ENCODE results near the gene PREB.

The PREB gene

DNA sequence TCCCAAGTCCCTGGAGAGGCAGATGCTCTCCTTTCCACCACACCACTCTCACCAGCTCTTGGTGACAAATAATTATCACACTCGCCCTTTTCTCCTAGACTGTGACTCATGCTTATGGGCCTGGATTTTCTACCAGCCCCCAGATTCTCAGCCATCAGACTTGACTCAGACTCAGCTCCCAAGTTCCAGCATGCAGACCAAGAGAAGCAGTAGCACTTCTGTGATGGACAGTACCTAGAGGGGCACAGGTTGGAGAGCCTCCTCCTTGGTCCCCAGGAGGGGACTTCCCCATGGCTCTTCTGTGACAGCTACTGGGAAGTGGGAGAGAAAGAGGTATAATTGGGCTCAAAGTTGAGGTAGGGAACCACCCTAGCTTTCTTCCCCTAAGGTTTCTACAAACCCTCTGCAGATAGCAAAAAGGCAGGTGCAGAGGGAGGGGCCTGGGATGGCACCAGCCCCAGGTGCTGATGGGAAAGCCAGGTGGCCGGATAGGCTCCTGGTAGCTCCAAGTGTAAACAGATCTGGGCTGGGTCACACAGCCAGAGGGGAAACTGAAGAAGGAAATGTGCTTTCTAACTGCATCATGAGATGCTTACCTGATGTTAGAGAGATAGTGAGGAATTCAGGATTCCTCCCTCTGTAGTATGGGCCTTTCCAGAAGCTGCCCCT is 18.5 kb upstream of the PREB start:
- DNase-seq (ENCODE audit: low spot score) = no peak

DNA sequence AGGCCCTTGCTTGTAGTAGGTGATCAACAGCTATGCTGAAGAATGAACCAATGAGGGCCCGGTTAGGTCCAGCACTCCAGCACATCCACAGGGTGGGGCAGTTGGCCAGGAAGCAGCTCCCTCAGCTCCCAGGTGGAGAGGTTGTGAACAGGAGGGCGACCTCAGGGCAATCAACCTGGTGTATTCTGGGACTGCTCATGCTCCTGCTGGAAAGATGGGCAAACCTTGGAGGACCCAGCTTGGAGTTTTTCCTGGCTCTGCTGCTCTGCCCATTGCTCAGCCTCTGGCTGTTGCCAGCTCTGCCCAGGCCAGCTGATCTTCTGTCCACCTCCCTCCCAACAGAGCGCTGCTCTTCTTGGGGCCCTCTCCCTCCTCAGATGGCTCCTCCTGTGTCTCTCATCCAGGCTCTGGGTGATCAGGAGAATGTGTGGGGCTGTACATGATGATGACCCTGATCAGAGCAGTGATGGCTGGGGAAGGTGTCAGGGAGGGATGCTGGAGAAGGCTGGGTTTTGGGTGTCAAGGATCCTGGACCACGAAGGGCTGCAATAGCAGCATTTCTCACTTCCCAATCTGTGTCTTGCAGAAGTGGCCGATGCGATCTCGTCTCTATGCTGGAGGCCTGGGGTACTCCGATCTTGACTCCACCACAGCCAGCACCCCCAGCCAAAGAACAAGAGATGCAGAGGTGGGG is 17.8 kb upstream of the PREB start:
- DNase-seq (ENCODE audit: low spot score) = no peak

DNA sequence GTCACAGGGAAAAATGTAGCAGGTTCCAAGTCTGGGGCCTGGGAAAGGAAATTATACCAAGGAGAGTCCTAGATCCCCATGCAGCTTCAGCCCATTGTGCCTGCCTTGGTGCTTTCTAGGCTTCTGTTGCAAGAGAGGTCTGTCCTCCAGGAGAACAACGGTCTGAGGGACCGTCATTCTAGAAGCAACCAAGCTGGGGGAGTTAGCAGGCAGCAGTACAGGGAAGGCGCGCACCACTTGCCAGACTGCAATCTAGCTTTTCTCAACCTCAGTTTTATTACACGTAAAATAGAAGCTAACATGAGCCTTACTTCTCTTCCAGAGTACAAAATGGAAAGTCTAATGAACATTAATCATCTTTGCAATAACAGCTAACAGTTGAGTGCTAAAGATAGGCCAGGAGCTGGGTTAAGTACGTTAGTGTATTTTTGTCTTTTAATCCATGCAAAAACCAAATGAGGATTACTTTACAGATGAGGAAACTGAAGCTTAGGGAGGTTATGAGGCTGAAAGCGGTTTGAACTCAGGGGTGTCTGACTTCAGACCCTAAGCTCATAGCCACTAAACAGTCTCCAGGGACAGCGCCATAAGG is 16.3 kb upstream of the PREB start:
- no peak for DNase-seq (ENCODE audit: low spot score)

DNA sequence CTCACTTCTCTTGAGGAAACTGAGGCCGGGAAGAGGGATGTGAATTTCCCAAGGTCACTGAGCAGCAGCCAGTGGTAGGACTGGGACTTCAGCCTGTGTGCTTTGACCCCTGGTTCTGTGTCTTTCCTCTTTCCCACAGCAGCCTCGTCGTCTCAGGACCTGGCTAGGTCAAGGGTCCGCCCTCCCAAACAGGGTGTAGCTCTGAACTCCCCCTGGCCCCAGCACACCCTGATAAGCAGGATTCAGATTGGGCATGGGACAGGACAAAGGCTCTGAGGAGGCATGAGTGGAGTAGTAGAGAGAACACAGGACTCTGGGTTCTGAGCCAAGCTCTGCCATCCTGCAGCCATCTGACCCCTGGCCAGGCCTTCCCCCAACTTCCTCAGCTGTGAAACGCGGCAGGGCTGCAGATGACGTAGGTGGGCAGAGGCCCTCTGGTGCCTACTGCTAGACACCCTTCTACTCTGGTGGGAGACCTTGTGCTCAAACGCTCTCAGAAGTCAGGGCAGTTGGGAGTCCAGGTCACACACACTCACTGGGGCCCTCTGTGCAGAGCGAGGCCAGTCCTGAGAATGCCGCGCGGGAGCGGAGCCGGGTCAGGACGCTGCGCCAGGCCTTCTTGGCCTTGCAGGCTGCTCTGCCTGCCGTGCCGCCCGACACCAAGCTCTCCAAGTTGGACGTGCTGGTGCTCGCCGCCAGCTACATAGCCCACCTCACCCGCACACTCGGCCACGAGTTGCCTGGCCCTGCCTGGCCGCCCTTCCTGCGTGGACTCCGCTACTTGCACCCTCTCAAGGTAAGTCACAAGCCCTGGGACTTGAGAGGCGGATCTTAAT is 15.4 kb upstream of the PREB start:
- DNase-seq (ENCODE audit: low spot score) = no peak

DNA sequence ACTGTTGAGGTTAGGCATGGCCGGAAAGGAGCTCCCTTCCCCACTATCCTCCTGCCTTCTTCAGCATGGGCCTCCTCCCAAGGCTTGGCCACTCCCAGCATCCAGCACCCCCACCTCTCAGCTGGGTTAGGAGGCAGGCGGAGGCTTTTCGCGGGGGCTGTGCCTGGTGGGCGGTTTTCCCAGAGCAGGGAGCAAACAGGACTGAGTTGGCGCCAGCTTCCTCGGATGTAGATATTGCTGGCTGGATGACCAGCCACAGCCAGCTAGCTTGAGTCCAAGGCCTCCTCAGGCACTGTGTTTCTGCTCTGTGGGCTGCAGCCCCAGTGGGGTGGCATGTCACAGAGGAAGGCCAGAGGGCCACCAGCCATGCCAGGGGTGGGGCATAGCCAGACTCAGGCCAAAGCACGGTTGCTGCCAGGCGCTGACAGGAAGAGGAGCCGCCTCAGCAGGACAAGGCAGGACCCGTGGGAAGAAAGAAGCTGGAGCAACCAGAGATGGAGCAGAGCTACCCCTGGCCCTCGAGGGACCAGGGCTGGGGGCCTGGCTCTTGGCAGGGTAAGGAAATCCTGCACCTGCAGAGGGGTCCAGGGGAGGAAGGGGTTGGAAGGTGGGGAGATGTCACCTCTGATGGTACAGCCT is 14.5 kb upstream of the PREB start, which contains the start of gene TCF23:
TCF23 (plus strand) TSS at position 204 of the 639 bp plus-strand sequence; CDS start at position 334, 130 bp downstream.
- DNase-seq (ENCODE audit: low spot score) = no peak

DNA sequence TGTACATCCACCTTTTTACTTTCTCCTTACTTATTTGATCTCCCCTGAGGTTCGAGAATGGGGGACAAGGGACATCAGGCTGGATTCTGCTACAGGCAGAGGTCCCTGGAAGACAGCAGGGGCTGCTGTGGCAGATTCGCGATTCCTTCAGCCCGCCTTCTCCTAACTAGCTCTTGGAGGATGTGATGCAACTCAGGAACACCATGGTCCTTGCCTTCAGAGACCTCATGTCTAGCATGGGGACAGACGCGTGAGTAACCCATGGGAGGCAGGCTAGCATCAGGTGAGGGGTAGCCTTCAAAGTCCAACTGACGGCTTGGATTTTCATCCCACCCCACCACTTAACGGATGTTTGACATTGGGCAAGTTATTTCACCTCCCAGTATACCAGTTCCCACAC is 13.5 kb upstream of the PREB start:
- no peak for DNase-seq (ENCODE audit: low spot score)

DNA sequence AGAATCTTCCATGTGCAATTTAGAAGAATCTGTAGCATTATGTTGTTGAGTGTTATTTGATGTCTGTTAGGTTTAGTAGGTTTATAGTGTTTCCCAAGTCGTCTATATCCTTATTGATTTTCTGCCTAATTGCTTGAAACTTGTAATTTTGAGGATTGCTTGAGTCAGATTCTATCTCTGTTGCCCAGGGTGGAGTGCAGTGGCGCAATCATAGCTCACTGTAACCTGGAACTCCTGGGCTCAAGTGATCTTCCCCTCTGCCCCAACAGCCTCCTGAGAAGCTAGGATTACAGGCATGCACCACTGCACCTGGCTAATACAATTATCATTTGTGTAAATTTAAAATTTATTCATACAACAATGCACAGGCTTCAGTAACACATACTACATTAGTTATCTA is 11.2 kb upstream of the PREB start:
- no peak for DNase-seq (ENCODE audit: low spot score)

DNA sequence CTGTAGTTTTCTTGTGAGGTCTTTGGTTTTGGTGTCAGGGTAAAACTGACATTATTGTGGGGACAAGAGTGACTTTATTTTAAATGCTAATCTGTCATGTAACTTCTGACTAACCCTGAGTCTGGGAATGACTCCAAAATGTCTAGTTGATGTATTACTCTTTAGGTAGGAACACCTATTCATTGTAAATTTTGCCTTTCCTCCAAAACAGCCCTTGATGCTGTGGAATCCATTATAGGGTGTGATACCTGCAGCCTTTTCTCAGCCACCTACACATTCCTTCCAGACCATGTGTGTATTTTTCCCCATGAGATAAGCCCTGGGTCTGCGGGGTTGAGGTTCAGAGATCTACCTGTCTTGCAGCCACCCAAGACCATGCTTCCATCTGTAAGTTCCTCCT is 8.8 kb upstream of the PREB start:
- DNase-seq (ENCODE audit: low spot score) = no peak

DNA sequence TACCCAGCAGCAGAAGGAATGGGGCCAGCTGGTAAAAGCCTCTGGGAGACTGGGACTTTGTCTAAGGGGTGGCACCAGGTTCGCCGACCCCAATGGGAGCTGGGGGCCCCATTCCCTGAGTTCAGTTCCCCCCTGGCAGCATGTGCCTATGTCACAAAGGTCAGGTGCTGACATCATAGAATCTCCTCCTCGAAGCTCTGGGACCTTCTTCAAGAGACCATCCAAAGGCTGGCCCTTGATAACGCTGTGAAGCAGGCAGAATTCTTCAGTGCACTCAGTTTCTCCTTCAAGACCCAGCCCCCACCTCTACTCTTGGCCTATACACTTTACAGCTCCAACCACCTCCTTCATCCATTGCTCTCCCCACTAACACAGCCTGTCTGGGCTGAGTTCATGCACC is 4.9 kb upstream of the PREB start, which contains the start of gene PRR30:
PRR30 (minus strand) TSS at position 101 of the 400 bp plus-strand sequence. CDS start 1,081 bp downstream, outside the sequence.
- no peak for DNase-seq (ENCODE audit: low spot score)

DNA sequence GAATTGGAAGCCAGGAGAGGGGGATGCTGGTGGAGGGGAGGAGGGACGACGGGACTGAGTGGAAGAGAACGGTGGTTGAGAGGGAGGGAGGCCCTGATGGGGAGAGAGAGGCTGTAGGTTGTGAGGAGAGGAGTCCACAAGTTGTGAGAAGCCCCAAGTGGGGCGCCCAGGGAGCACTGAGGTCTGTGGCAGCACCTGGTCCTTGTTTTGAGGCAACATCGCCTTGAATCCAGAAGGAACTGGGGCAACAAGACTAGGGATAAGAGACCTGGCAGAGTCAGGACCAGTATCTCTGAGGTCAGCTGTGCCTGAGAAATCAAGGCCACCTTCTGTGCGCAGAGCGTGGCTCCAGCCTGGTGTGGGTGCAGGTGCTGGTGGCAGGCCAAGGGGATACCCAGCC is 3.7 kb upstream of the PREB start:
- DNase-seq (ENCODE audit: low spot score) = no peak

DNA sequence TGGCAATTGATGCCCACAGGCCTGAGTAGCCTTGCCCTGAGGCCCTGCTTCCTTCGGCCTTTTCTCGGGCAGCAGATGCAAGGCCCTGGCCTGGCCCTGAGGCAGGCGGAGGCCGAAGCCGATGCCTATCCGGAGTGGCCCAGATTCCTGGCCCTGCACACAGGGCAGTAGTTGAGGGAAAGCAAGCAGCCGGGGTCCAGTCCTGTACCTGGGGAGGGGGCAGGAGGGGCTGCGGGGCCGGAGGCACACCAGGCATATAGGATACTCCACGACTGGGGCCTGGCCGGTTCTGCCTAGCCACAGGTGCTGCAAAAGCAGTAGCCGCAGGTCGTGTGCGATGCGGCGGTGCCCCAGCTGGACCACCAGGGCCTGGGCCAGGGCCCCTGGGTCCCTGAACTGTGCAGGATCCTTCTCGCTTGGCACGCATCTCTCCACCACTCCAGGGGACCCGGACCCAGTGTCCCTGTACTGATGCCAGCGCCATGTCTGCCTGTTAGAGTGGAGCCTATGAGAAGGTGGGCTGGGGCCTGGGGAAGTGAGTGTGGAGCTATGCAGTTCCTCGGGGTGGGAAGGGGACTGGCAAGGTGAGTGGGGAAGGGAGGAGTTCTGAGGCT is 3.0 kb upstream of the PREB start:
- DNase-seq (ENCODE audit: low spot score) = no peak

DNA sequence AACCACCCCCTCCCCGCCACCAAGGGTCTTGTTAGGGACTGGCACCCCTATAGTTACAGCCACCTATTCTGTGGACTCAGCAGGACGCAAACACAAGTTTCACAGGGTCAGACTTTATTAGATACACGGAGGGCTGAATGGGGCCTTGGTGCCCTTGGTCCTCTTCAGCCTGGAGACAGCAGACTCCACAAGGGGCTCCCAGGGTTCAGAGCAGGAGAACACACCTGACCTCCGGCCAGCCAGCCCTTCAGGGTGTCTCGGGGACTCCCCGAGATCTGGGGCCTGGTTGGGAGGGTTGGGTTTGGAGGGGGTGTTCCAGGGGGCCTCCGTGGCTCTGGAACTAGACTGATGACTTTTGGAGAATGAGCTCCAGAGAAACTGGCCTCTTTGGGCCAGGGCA is 2.3 kb upstream of the PREB start:
- DNase-seq (ENCODE audit: low spot score) = no peak

DNA sequence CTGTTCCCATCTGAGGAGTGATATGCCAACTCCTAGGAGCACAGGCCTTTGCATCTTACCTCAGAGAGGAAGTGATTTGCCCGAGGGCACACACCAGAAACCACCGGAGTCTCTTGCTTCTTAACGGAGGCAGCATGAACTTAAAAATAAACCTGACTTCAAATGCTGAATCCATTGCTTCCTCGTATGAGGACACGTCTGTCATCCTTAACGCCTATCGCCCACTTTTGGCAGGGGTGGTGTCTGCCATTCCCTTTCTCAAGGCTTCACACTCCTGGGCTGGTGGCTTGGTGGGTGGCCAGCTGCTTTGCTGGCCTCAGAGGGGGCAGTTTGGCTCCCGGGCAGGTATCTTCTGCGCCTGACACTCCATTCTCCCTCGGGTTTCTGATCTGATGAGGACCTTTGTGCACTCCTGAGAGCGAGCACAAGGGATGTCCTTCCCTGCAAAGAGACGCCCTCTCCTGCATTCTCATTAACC is 1.1 kb upstream of the PREB start:
- no peak for DNase-seq (ENCODE audit: low spot score)

DNA sequence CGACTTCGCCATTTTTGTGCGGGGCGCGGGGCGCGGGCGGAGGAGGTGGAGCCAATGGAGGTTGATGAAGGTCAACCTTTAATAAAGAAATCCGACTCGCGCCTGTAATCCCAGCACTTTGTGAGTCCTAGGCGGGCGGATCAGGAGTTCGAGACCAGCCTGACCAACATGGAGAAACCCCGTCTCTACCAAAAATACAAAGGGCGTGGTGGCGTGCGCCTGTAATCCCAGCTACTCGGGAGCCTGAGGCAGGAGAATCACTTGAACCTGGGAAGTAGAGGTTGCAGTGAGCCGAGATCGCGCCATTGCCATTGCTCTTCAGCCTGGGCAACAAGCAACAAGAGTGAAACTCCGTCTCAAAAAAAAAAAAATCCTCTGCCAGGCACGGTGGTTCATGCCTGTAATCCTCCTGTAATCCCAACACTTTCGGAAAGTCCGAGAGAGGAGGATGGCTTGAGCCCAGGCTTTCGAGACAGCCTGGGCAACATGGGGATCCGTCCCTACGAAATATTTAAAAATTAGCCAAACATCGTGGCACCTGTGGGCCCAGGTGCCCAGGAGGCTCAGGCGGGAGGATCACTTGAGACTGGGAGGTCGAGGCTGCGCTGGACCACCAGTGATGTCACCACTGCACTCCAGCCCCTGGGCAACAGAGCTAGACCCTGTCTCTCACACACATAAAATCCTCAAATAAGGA is 493 bp upstream of the PREB start:
- no peak for DNase-seq (ENCODE audit: low spot score)

DNA sequence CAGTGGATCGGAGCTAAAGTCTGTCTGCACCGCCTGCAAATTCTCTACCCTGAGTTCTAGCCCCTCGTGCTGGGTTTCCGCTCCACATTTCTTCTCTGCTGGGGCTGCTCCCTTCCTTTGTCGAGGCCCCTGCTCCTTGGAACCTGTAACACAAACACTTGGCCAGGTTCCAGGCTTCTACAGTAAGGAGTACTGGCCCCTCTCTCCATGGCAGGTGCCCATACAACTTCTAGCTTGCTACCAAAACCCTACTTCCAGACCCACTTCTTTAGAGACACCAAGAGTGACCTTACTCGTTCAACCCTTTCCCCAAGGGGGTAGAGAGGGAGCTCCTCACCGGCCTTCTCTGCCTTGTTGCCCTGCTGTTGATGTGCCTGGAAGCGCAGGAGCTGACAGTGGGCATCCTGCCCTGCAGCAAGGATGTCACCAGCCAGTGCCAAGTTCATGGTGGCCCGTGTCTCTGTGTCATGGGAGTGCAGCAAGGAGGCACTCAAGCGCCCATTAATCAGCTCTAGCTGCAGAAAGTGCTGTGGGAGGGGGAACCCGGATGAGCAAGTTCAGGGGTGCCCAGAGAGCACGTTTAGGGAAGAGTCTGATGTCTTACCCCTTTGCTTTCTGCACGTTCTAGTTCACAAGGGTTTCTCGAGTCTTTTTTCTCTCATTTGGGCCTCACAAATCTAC is 1.1 kb downstream of the PREB start:
- no peak for DNase-seq (ENCODE audit: low spot score)

DNA sequence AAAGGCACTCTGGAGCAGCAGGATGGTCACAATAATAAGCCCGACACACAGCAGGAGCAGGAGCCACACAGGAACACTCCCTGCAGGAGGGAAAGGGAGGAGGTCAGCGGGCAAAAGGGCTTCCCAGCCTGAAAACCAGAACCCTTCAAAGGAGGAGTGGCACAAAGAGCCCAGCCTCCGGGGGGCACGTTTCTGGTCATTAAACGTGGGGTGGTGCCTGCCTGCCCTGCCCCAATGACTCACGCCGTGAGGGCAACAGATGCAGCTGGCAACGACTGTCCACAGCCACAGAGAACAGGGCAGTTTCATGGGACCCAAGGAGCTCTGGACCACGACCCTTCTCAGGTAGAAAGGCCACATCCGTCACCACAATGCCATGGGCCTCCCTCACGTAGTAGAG is 3.0 kb downstream of the PREB start:
- DNase-seq (ENCODE audit: low spot score) = no peak

DNA sequence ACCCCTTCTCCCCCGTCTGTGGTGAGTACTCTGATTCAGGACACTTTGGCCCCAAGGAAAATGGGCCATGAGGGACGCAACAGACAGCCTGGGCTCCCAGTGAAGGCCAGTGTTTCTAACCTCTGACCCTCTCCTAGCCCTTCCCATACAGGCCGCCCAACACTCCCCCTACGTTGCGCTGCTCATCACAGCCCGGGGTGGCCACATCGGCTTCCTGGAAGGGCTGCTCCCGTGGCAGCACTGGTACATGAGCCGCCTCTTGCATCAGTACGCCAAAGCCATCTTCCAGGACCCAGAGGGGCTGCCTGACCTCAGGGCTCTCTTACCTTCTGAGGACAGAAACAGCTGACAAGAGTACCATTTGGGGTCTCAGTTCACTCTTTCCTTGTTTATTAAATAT is 4.0 kb downstream of the PREB start:
- DNase-seq (ENCODE audit: low spot score) = no peak

DNA sequence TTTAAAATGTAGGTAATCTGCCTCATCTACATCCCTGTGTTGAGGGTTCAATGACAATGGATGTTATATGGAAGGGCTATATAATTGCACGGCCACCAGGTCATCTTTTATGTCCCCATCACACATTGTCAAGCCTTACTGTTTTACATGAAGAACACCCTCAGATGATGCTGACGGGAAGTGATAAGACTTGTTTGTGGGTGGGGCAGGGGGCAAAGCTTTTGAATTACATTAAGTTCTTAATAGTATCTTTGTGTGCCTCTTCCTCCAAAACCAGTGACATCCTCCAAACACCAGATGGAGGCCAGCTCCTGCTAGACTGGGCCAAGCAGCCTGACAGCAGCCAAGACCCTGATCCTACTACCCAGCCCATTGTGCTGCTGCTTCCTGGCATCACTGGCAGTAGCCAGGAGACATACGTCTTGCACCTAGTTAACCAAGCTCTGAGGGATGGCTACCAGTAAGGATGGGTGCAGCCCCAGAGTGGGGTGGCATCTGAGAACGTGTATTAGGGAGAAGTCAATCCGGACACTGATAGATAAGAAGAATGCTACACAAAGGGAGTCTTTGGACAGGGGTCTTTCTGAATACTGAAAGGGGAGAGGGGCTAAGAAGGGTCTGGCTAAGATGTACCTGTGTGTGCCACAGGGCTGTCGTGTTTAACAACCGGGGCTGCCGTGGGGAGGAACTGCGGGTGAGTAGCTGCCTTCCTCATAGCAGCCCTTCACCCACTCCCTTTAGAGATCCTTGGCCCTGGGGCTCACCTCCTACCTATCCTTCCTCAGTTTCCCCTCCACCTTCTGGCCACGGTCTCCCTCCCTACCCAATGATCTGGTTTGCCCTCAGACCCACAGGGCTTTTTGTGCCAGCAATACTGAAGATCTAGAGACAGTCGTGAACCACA is 5.5 kb downstream of the PREB start:
- no peak for DNase-seq (ENCODE audit: low spot score)

All from putamen (tissue), 1 donor.